HepG2 (cell line): ENCODE measurements around the gene ZFHX3. TPM values are rescaled to one million over a fixed set of nuclear protein-coding genes. Genes with fewer than 3 reads are reported as not detected.

Source experiments
- ATAC-seq: fragments of 200-7000 bp; cut with Tn5 transposase; 3 replicates; pipeline ENCODE4 v1.9.1; 2020; ENCODE audit warnings: mild to moderate bottlenecking, moderate library complexity
- BruUV-seq: library from RNA; stranded (reverse); fragments of 400-500 nt; replicated peaks from 2 replicates; lab custom pipeline; 2021; lab: Mats Ljungman, UMichigan
- CTCF ChIA-PET: fragments of 300-600 bp; formaldehyde crosslinking; extraction: SDS; loops from one replicate; lab custom pipeline; 2021; ENCODE audit warnings: low total read pairs, inconsistent platforms, low intra/inter-chr PET ratio; lab: Yijun Ruan, JAX
- POLR2A ChIA-PET: fragments of 350-600 bp; sonication (Branson Sonifier 250); formaldehyde crosslinking; loops from one replicate; lab custom pipeline; 2020; ENCODE audit warnings: antibody characterized with exemption, inconsistent platforms; lab: Yijun Ruan, JAX
- DNase-seq: peaks from one replicate; pipeline ENCODE4 v3.0.0-alpha.2; 2015; ENCODE audit warnings: low spot score
- FAIRE-seq: peaks from 3 replicates; lab custom pipeline; 2011; peaks lifted over from hg19 to GRCh38; lab: Jason Lieb, UNC
- H2AFZ ChIP-seq: one replicate; pipeline ENCODE4 v1.6.1; 2011; ENCODE audit warnings: low read length, inconsistent platforms
- H3K27ac ChIP-seq: fragments of 300-600 bp; 3 replicates; pipeline ENCODE4 v1.8.0; 2011; ENCODE audit warnings: mixed run types, mild to moderate bottlenecking, mixed read lengths, low read length, inconsistent platforms; ENCODE audit not compliant: insufficient read depth; ENCODE audit errors: extremely low read length
- H3K27me3 ChIP-seq, 2 experiments: fragments of 200-600 bp in 1 of 2; 2 replicates in 1 of 2; 3 replicates in 1 of 2; pipeline versions ENCODE4 v1.6.0 to v1.8.0; 2011; ENCODE audit warnings: low read length in 2 of 2, mild to moderate bottlenecking in 2 of 2, moderate library complexity in 2 of 2, inconsistent platforms in 1 of 2; ENCODE audit not compliant: insufficient read depth in 2 of 2, control insufficient read depth in 1 of 2
- H3K36me3 ChIP-seq, 2 experiments: fragments of 200-600 bp in 1 of 2; replicated peaks in 1 of 2; 2 replicates in 1 of 2; 3 replicates in 1 of 2; pipeline versions ENCODE4 v1.5.1 to v1.8.0; 2011; ENCODE audit warnings: low read length in 2 of 2, inconsistent platforms in 1 of 2; ENCODE audit not compliant: insufficient read depth in 2 of 2, control insufficient read depth in 1 of 2
- H3K4me1 ChIP-seq: 2 replicates; pipeline ENCODE4 v1.5.1; 2012; ENCODE audit warnings: low read length, inconsistent platforms; ENCODE audit not compliant: insufficient read depth
- H3K4me2 ChIP-seq: 2 replicates; pipeline ENCODE4 v1.6.0; 2011; ENCODE audit warnings: low read depth, low read length, inconsistent platforms
- H3K4me3 ChIP-seq, 3 experiments: fragments of 200-600 bp in 1 of 3; sonication (generic), shearing (Covaris generic) in 1 of 3; replicated peaks in 1 of 3; 2 replicates each; pipeline ENCODE4 v1.5.1; 2011 to 2016; ENCODE audit warnings: low read length in 3 of 3, inconsistent platforms in 2 of 3, low read depth in 2 of 3, mild to moderate bottlenecking in 2 of 3, control low read depth in 1 of 3, mixed read lengths in 1 of 3; ENCODE audit not compliant: insufficient read depth in 1 of 3
- H3K79me2 ChIP-seq: one replicate; pipeline ENCODE4 v1.6.1; 2011; ENCODE audit warnings: low read length, inconsistent platforms; ENCODE audit not compliant: insufficient read depth
- H3K9ac ChIP-seq: 2 replicates; pipeline ENCODE4 v1.6.0; 2011; ENCODE audit warnings: mild to moderate bottlenecking, low read depth, low read length, inconsistent platforms; ENCODE audit not compliant: insufficient read depth
- H3K9me3 ChIP-seq: 2 replicates; pipeline ENCODE4 v1.5.1; 2012; ENCODE audit warnings: mild to moderate bottlenecking, low read length
- H4K20me1 ChIP-seq: 2 replicates; pipeline ENCODE4 v1.6.0; 2011; ENCODE audit warnings: inconsistent platforms, mild to moderate bottlenecking, low read length, moderate library complexity; ENCODE audit not compliant: insufficient read depth
- HNF4G ChIP-seq, 2 experiments: sonication (generic) in 1 of 2; formaldehyde crosslinking in 1 of 2; IDR thresholded peaks; 2 replicates each; pipeline versions ENCODE4 v1.4.0 to v1.6.1; 2011 to 2020; ENCODE audit warnings: borderline replicate concordance in 2 of 2, low read depth in 2 of 2, mild to moderate bottlenecking in 2 of 2, low read length in 1 of 2, missing genetic modification reagents in 1 of 2, moderate library complexity in 1 of 2
- JUN ChIP-seq: sonication (generic); formaldehyde crosslinking; IDR thresholded peaks from 2 replicates; pipeline ENCODE4 v1.4.0; 2020; ENCODE audit warnings: mild to moderate bottlenecking, missing genetic modification reagents
- NR2C2 ChIP-seq: sonication (generic); formaldehyde crosslinking; IDR thresholded peaks from 2 replicates; pipeline ENCODE4 v1.4.0; 2020; ENCODE audit warnings: missing genetic modification reagents, mild to moderate bottlenecking, moderate library complexity, borderline replicate concordance
- NR2F6 ChIP-seq, 2 experiments: IDR thresholded peaks; 2 replicates each; pipeline ENCODE4 v1.6.1; 2016; ENCODE audit warnings: antibody characterized with exemption in 1 of 2, mild to moderate bottlenecking in 1 of 2
- WGBS: methylation state at CpG from one replicate; pipeline ENCODE4 v1.1.6; 2017; ENCODE audit warnings: low lambda C conversion rate; 5-methylcytosine and 5-hydroxymethylcytosine counted together
- in situ Hi-C: cut with HindIII; loops from 2 replicates; pipeline ENCODE4 v1.10.0; 2017; ENCODE audit warnings: low pct_unique_long_range_greater_than_20kb; ENCODE audit not compliant: extremely low pct_ligation_motif_present
- intact Hi-C: fragments of 100-400 bp; cut with micrococcal nuclease; formaldehyde crosslinking; loops from one replicate; pipeline ENCODE4 v1.10.0; 2022; ENCODE audit not compliant: unreplicated experiment
- polyA plus RNA-seq, 8 experiments: library from polyadenylated mRNA; depleted of rRNA in 3 of 8; stranded (reverse) in 7 of 8; unstranded in 1 of 8; fragments of >200 nt; fragmentation: Illumina TruSeq in 4 of 8; extraction: Trizol in 4 of 8; gene quantifications; 2 replicates each; pipeline versions ENCODE4 v1.2.1 to v1.2.3, GENCODE V29; 2011 to 2016; ENCODE audit warnings: low read depth in 4 of 8, missing spikeins in 1 of 8, mixed read lengths in 1 of 8; ENCODE audit not compliant: insufficient read depth in 1 of 8
- total RNA-seq, 5 experiments: library from RNA; depleted of rRNA; stranded (reverse); fragments of >200 nt; fragmentation: Illumina TruSeq; extraction: Trizol; gene quantifications; 2 replicates each; pipeline ENCODE4 v1.2.3, GENCODE V29; 2016; ENCODE audit warnings: low read depth in 1 of 5
- TF ChIP-seq, protein P1 (sequence below): sonication (generic); formaldehyde crosslinking; IDR thresholded peaks from 2 replicates; pipeline ENCODE4 v1.4.0; 2020; ENCODE audit warnings: missing genetic modification reagents, borderline replicate concordance
- TF ChIP-seq, protein P2 (sequence below): IDR thresholded peaks from 2 replicates; pipeline ENCODE4 v1.6.1; 2018; ENCODE audit warnings: missing genetic modification reagents
- TF ChIP-seq, protein P3 (sequence below): IDR thresholded peaks from 2 replicates; pipeline ENCODE4 v1.6.1; 2016; ENCODE audit warnings: missing biosample characterization, missing genetic modification reagents, low read depth
- TF ChIP-seq, protein P4 (sequence below): sonication (generic); formaldehyde crosslinking; IDR thresholded peaks from 2 replicates; pipeline ENCODE4 v1.8.1; 2023; ENCODE audit warnings: mild to moderate bottlenecking, moderate library complexity, missing genetic modification reagents
- TF ChIP-seq, protein P5 (sequence below): sonication (generic); formaldehyde crosslinking; IDR thresholded peaks from 2 replicates; pipeline ENCODE4 v1.5.0; 2020; ENCODE audit warnings: mild to moderate bottlenecking, missing genetic modification reagents, borderline replicate concordance

ZFHX3 gene
- total and polyA plus RNA-seq, 2 of the 13 experiments (the other 11 are each of a cell fraction or from before 2014, with no cell fraction given) = 5.0 to 6.0 TPM

DNA sequence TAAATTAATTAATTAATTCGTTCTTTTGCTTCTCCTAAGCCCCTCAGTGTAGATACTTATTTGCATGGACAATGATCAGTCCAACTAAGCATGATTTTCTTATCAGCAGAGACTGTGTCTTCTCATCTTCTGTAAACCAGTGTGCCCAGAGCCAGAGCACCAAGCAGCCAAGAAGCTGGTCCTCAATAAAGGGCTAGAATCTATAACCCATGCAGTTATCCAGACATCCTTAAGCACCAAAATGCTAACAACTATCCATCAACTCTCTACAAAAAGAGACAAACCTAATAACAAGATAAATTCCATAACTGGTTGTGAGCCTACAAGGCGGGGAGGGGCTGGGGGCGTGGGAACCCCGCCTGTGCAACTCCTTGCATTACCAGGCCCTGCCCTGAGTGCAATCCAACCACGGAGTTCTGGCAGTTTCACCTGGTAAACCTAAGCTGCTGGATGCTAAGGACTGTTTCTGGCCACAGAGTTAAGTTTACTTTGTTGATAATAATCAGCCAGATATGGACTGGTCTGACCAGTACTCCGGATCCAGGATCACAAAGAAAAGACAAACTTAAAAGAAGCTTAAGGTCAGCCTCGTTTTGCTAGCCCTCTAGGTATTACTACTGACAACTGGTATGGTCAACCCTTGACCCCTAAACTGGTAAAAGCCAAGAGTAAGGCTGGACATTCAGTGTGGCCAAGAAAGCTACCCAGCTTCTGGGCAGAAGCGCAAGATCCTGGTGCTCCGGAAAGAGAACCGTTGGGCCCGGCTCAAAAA, 51.5 kb downstream of the ZFHX3 start:
- H3K9me3 ChIP-seq = peaks cover 7% of the 10 kb centered on the region
- no TSS peak for BruUV-seq
- intact Hi-C loops = no loop called here
- H3K27ac ChIP-seq = peak overlapping the region; percentile 45
- H3K4me2 ChIP-seq = peak overlapping the region; percentile 47
- peak; percentile 48 for ATAC-seq
- DNase-seq = peak; percentile 66
- POLR2A ChIA-PET = interaction anchor here (0.6 to 1.6 kb wide), 4 partner anchors 17 to 119 kb away, joined by 3 to 4 read pairs (median 3); no protein-coding TSS in a partner anchor
- H3K4me3 ChIP-seq = no peak overlapping the region
- H2AFZ ChIP-seq = no peak overlapping the region
- H3K27me3 ChIP-seq = no peaks in the 10 kb centered on the region
- peaks cover 0 to 1% of the 10 kb centered on the region in 2 experiments; a peak in 2 of 5 replicates for H3K36me3 ChIP-seq
- H4K20me1 ChIP-seq = peaks cover 46% of the 10 kb centered on the region; the same call in 1 of the 2 replicates
- FAIRE-seq = peak; percentile 56
- no peak overlapping the region; the same call in 1 of the 2 replicates for H3K9ac ChIP-seq
- H3K4me1 ChIP-seq = peaks cover 98% of the 10 kb centered on the region
- peaks cover 86% of the 10 kb centered on the region for H3K79me2 ChIP-seq
- CTCF ChIA-PET = no interaction called here
- in situ Hi-C loops = no loop called here
- 44% methylated on average over 11 of the region's 11 CpGs for WGBS
- TF ChIP-seq, protein P1, sequence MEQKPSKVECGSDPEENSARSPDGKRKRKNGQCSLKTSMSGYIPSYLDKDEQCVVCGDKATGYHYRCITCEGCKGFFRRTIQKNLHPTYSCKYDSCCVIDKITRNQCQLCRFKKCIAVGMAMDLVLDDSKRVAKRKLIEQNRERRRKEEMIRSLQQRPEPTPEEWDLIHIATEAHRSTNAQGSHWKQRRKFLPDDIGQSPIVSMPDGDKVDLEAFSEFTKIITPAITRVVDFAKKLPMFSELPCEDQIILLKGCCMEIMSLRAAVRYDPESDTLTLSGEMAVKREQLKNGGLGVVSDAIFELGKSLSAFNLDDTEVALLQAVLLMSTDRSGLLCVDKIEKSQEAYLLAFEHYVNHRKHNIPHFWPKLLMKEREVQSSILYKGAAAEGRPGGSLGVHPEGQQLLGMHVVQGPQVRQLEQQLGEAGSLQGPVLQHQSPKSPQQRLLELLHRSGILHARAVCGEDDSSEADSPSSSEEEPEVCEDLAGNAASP (CRISPR knock-in tag) = 0 out of 2 replicates have a peak, but pooled peaks have one; percentile 35
- peak; percentile 33; the same call in 1 of the 2 replicates for TF ChIP-seq HNF4G (IDR thresholded peaks at IDR 0.05; ENCODE audit: borderline replicate concordance, low read depth, low read length)
- no peak for TF ChIP-seq HNF4G (CRISPR knock-in tag; IDR thresholded peaks at IDR 0.05; ENCODE audit: borderline replicate concordance, low read depth)
- TF ChIP-seq NR2C2 (CRISPR knock-in tag) = peak; percentile 57
- no peak for TF ChIP-seq JUN
- TF ChIP-seq, protein P2, sequence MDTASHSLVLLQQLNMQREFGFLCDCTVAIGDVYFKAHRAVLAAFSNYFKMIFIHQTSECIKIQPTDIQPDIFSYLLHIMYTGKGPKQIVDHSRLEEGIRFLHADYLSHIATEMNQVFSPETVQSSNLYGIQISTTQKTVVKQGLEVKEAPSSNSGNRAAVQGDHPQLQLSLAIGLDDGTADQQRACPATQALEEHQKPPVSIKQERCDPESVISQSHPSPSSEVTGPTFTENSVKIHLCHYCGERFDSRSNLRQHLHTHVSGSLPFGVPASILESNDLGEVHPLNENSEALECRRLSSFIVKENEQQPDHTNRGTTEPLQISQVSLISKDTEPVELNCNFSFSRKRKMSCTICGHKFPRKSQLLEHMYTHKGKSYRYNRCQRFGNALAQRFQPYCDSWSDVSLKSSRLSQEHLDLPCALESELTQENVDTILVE = no peak
- TF ChIP-seq, protein P3, sequence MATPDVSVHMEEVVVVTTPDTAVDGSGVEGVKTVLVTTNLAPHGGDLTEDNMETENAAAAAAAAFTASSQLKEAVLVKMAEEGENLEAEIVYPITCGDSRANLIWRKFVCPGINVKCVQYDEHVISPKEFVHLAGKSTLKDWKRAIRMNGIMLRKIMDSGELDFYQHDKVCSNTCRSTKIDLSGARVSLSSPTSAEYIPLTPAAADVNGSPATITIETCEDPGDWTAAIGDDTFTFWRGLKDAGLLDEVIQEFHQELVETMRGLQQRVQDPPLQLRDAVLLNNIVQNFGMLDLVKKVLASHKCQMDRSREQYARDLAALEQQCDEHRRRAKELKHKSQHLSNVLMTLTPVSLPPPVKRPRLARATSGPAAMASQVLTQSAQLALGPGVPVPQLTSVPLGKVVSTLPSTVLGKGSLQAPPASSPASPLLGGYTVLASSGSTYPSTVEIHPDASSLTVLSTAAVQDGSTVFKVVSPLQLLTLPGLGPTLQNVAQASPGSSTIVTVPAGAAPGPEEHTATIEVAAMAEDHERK (CRISPR knock-in tag) = no peak
- TF ChIP-seq, protein P4, sequence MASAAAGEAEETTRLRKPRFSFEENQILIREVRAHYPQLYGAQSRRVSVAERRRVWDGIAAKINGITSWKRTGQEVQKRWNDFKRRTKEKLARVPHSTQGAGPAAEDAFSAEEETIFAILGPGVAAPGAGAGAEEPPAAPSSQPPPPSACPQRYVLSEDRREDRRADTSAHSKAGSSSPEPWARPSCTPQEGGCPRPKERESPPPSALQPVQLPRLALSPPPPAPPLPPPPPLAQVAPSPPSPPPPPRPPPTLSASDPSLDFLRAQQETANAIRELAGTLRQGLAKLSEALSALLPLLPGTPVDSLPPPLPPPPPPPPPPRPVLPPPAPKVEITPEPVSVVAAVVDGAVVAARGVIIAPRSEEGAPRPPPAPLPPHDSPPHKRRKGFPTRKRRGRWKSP = peak; percentile 41; the same call in 1 of the 2 replicates
- peak; percentile 44; the same call in 1 of the 2 replicates for TF ChIP-seq NR2F6 (IDR thresholded peaks at IDR 0.05)
- peak; percentile 62; the same call in 1 of the 2 replicates for TF ChIP-seq NR2F6 (CRISPR knock-in tag; IDR thresholded peaks at IDR 0.05)
- TF ChIP-seq, protein P5, sequence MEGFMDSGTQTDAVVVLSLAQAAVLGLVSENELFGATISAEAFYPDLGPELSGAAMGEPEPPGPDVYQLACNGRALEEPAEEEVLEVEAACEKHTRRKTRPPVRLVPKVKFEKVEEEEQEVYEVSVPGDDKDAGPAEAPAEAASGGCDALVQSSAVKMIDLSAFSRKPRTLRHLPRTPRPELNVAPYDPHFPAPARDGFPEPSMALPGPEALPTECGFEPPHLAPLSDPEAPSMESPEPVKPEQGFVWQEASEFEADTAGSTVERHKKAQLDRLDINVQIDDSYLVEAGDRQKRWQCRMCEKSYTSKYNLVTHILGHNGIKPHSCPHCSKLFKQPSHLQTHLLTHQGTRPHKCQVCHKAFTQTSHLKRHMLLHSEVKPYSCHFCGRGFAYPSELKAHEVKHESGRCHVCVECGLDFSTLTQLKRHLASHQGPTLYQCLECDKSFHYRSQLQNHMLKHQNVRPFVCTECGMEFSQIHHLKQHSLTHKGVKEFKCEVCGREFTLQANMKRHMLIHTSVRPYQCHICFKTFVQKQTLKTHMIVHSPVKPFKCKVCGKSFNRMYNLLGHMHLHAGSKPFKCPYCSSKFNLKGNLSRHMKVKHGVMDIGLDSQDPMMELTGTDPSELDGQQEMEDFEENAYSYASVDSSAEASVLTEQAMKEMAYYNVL = peak; percentile 46; the same call in 1 of the 2 replicates
